C4-2B (cell line): ENCODE data around the gene SPECC1.

ENCODE experiments used
- ZFX ChIP-seq: fragments of 450-650 bp; IDR thresholded peaks from 2 replicates; pipeline ENCODE4 v1.6.1; 2017
- TF ChIP-seq, protein P1 (sequence below): fragments of 450-650 bp; conservative IDR thresholded peaks from 2 replicates; pipeline ENCODE4 v1.5.1; 2017; ENCODE audit warnings: mild to moderate bottlenecking

DNA sequence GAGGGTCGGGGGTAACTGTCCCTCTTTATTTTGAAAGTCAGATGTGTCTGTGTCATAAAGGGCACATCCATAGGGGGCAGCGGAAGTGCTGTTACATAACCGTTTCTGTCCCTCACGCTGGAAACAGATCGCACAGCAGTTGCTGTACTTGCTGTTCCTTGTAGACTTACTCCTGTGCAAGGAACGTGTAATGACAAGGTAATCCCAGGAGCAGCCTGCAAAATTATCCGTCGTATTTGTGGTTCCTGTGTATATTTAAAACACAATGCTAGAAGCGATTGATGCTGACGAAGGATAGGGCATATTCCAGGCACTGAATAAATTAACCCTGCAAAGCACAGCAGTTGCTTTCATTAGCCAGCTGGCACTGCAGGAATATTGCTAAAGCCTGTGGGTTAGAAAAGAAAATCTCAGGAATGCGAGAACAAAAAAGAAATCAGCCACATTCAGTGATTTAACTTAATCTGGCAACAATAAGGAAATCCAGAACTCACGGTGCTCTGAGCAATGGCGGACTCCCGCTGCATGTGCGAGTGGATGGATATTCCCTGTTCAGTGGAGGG, 76.2 kb downstream of the SPECC1 start:
- TF ChIP-seq, protein P1, sequence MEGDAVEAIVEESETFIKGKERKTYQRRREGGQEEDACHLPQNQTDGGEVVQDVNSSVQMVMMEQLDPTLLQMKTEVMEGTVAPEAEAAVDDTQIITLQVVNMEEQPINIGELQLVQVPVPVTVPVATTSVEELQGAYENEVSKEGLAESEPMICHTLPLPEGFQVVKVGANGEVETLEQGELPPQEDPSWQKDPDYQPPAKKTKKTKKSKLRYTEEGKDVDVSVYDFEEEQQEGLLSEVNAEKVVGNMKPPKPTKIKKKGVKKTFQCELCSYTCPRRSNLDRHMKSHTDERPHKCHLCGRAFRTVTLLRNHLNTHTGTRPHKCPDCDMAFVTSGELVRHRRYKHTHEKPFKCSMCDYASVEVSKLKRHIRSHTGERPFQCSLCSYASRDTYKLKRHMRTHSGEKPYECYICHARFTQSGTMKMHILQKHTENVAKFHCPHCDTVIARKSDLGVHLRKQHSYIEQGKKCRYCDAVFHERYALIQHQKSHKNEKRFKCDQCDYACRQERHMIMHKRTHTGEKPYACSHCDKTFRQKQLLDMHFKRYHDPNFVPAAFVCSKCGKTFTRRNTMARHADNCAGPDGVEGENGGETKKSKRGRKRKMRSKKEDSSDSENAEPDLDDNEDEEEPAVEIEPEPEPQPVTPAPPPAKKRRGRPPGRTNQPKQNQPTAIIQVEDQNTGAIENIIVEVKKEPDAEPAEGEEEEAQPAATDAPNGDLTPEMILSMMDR = no peak
- TF ChIP-seq ZFX = no peak
